AG04449 (cell line): Measurements from ENCODE around the gene CYP20A1.
"Not testable (repeated sequence)": the region's sequence is repeated elsewhere in the genome, so short reads cannot be mapped to it uniquely, and the experiment has no call there.

Experiments used
- CTCF ChIA-PET: fragments of 350-600 bp; formaldehyde crosslinking; extraction: SDS; loops from one replicate; lab custom pipeline; 2021; ENCODE audit warnings: antibody characterized with exemption; lab: Yijun Ruan, JAX
- POLR2A ChIA-PET: fragments of 400-600, 350-600 bp; formaldehyde crosslinking; extraction: SDS; loops from one replicate; lab custom pipeline; 2020; ENCODE audit warnings: antibody characterized with exemption, inconsistent platforms; lab: Yijun Ruan, JAX
- DNase-seq: peaks from one replicate; pipeline ENCODE4 v3.0.0-alpha.2; 2010; ENCODE audit warnings: low read depth, low spot score
- H3K4me3 ChIP-seq: 2 replicates; pipeline ENCODE4 v1.5.1; 2011; ENCODE audit warnings: low read depth, mild to moderate bottlenecking, control low read depth, low read length
- CTCF ChIP-seq: IDR thresholded peaks from one replicate; pipeline ENCODE4 v1.5.1; 2011; ENCODE audit warnings: mild to moderate bottlenecking, moderate library complexity, low read length, control low read depth, inconsistent platforms; ENCODE audit not compliant: insufficient read depth; ENCODE audit errors: missing control alignments

CYP20A1 gene

GRCh38 chr2:203280428-203281064 is 41.7 kb downstream of the CYP20A1 start:
- H3K4me3 ChIP-seq: no peak overlapping the region
- POLR2A ChIA-PET: interaction anchor here (0.5 kb wide), 1 partner anchor 164 kb away, joined by 3 read pairs; no protein-coding TSS in a partner anchor
- peak; percentile 75 for DNase-seq
- TF ChIP-seq CTCF: no peak
- CTCF ChIA-PET: no interaction called here

- POLR2A ChIA-PET: interaction anchor here (0.6 kb wide), 1 partner anchor 302 kb away, joined by 3 read pairs; no protein-coding TSS in a partner anchor
- CTCF ChIA-PET: interaction anchor here (0.6 kb wide), 1 partner anchor 19 kb away, joined by 3 read pairs; no protein-coding TSS in a partner anchor
- H3K4me3 ChIP-seq: no peak overlapping the region
- TF ChIP-seq CTCF: no peak
- no peak for DNase-seq
Observed at GRCh38 chr2:203282101-203282500, 43.3 kb downstream of the CYP20A1 start.

GRCh38 chr2:203286532-203286931 is 47.7 kb downstream of the CYP20A1 start:
- TF ChIP-seq CTCF: no peak
- DNase-seq: no peak
- ChIA-PET POLR2A (no interaction called here), CTCF (no interaction called here)
- H3K4me3 ChIP-seq: no peak overlapping the region

- ChIA-PET POLR2A (no interaction called here), CTCF (interaction anchor here (1.1 kb wide), 1 partner anchor 608 kb away, joined by 3 read pairs; no protein-coding TSS in a partner anchor)
- H3K4me3 ChIP-seq: no peak overlapping the region
- no peak for TF ChIP-seq CTCF
- DNase-seq: no peak
Observed at GRCh38 chr2:203301667-203302066, 62.8 kb downstream of the CYP20A1 start.

GRCh38 chr2:203302586-203302985 is 63.8 kb downstream of the CYP20A1 start:
- not testable (repeated sequence) for H3K4me3 ChIP-seq, DNase-seq
- POLR2A ChIA-PET: interaction anchor here (0.6 kb wide), 1 partner anchor 63 kb away, joined by 3 read pairs; no protein-coding TSS in a partner anchor
- CTCF ChIA-PET: interaction anchor here (1.1 kb wide), 1 partner anchor 607 kb away, joined by 3 read pairs; no protein-coding TSS in a partner anchor

GRCh38 chr2:203310688-203311436 is 72.0 kb downstream of the CYP20A1 start:
- H3K4me3 ChIP-seq: no peak overlapping the region
- ChIA-PET CTCF (no interaction called here), POLR2A (no interaction called here)
- DNase-seq: no peak
- no peak for TF ChIP-seq CTCF
